Ascending aorta (tissue), 2 donors: ENCODE results near the gene CELF2. TPM values are rescaled to one million over a fixed set of nuclear protein-coding genes. Genes with fewer than 3 reads are reported as not detected.

Source experiments
- DNase-seq, 2 donors: peaks; one replicate each; pipeline ENCODE4 v3.0.0-alpha.2; 2019; ENCODE audit warnings: low spot score in 2 of 2
- H3K27ac ChIP-seq, 2 donors: fragments of 200-600 bp; sonication (generic); one replicate each; pipeline ENCODE4 v1.5.1; 2016 to 2017; ENCODE audit warnings: mild to moderate bottlenecking in 1 of 2
- H3K27me3 ChIP-seq: fragments of 200-600 bp; sonication (generic); one replicate; pipeline ENCODE4 v1.5.1; 2017
- H3K36me3 ChIP-seq, 2 donors: fragments of 200-600 bp; sonication (generic); one replicate each; pipeline ENCODE4 v1.5.1; 2016
- H3K4me1 ChIP-seq, 2 donors: fragments of 200-600 bp; sonication (generic); one replicate each; pipeline ENCODE4 v1.5.1; 2016 to 2017; ENCODE audit warnings: mild to moderate bottlenecking in 1 of 2
- H3K4me3 ChIP-seq, 2 donors: fragments of 200-600 bp; sonication (generic); one replicate each; pipeline ENCODE4 v1.5.1; 2016 to 2017; ENCODE audit warnings: mild to moderate bottlenecking in 1 of 2
- H3K9me3 ChIP-seq, 2 donors: fragments of 200-600 bp; sonication (generic); one replicate each; pipeline ENCODE4 v1.5.1; 2016
- intact Hi-C: fragments of 100-400 bp; cut with DNase I; formaldehyde crosslinking; loops from one replicate; pipeline ENCODE4 v1.15.1; 2023
- total RNA-seq: library from RNA; depleted of rRNA; stranded (reverse); fragments of >200 nt; gene quantifications from one replicate; pipeline ENCODE4 v1.1.0, GENCODE V29; 2016
- TF ChIP-seq, protein P1 (sequence below), 3 experiments: fragments of 200-600 bp in 2 of 3; fragments of 450-650 bp in 1 of 3; sonication (generic) in 2 of 3; IDR thresholded peaks; one replicate each; pipeline ENCODE4 v1.5.1; 2016 to 2019; ENCODE audit warnings: antibody characterized with exemption in 3 of 3, mild to moderate bottlenecking in 1 of 3, moderate library complexity in 1 of 3

Gene CELF2
- total RNA-seq, 1 donor from 2014 or later, result 26.6 TPM

DNA sequence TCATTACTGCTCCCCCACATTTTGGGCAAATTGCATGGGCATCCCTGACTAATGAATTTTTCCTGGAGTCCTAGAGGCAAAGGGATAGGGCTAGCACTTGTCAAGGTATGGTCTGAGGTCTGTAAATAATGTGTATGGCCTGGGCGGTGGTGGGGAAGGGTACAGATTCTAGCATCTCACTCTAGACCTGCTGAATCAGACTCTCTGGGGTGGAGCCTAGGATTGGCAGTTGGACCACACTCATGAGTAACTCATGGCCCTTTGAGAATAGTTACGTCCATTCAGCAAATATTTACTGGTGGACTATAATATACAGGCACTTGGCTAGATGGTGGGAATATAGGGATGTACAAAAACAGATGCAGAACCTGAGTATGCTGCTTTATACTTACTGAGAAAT is 118.0 kb downstream of the CELF2 start:
- intact Hi-C loops, result no loop called here
- TF ChIP-seq, protein P1, sequence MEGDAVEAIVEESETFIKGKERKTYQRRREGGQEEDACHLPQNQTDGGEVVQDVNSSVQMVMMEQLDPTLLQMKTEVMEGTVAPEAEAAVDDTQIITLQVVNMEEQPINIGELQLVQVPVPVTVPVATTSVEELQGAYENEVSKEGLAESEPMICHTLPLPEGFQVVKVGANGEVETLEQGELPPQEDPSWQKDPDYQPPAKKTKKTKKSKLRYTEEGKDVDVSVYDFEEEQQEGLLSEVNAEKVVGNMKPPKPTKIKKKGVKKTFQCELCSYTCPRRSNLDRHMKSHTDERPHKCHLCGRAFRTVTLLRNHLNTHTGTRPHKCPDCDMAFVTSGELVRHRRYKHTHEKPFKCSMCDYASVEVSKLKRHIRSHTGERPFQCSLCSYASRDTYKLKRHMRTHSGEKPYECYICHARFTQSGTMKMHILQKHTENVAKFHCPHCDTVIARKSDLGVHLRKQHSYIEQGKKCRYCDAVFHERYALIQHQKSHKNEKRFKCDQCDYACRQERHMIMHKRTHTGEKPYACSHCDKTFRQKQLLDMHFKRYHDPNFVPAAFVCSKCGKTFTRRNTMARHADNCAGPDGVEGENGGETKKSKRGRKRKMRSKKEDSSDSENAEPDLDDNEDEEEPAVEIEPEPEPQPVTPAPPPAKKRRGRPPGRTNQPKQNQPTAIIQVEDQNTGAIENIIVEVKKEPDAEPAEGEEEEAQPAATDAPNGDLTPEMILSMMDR (IDR thresholded peaks at IDR 0.05), result no peak
- Histone ChIP-seq H3K4me3 (no peak overlapping the region), H3K36me3 (no peaks in the 10 kb centered on the region), H3K4me1 (no peaks in the 10 kb centered on the region), H3K27ac (no peak overlapping the region), H3K9me3 (no peaks in the 10 kb centered on the region), H3K27me3 (no peaks in the 10 kb centered on the region)
- DNase-seq, result no peak

DNA sequence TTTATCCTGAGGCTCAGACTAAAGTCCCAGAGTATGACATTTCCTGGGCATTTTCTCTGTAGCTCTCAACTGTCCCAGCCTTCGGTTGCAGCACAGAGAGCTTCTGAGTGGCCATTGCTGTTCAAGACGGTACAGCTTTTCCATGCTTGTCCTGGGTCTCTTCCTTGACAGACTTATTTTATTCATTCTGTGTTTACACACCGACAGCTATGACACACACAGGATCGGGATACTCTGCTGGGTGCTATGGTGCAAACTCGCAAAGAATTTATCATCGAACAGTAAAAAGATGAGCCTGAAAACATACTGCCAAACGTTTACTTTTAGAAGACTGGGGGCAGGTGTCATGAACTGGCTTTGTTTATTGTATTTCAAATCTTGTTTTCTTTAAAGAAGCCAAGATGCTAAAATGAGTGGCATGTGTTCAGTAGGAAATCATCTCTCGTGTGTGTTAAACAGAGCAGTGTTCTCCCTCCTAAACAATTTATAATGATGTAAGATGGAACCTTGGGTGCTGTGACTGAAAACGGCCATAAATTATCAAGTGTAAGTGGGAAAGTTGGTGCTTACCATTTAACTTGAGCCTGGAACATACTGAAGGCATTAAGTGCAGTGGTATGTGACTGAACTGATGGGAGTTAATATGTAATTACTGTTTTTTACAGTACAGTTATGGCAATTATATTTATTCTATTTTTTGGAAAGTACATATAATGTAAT is 120.8 kb downstream of the CELF2 start:
- no peaks in the 10 kb centered on the region for H3K27me3 ChIP-seq
- TF ChIP-seq, protein P1 (IDR thresholded peaks at IDR 0.05), result no peak
- no peak overlapping the region for H3K27ac ChIP-seq
- H3K36me3 ChIP-seq, result no peaks in the 10 kb centered on the region
- no peak overlapping the region for H3K4me3 ChIP-seq
- no peaks in the 10 kb centered on the region for H3K9me3 ChIP-seq
- intact Hi-C loops, result no loop called here
- DNase-seq, result no peak
- no peaks in the 10 kb centered on the region for H3K4me1 ChIP-seq

DNA sequence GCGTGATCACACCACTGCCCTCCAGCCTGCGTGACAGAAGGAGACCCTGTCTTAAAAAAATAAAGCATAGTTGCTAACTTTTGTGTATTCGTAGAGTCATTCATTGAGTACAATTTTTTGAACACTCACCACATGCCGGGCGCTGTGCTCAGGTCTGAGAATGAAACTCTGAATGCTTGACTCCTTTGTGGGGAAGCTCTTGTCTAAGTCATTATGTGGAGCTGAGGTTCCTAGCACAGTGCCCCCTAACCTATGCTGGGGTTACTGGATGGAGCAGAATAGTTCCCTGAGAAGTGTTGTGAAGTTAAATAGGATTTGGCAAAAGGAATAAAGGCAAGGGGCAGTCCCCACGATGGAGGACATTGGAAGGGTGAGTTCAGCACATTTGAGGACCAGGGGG is 123.3 kb downstream of the CELF2 start:
- DNase-seq, result no peak
- no peaks in the 10 kb centered on the region for H3K9me3 ChIP-seq
- intact Hi-C loops, result no loop called here
- no peaks in the 10 kb centered on the region for H3K27me3 ChIP-seq
- H3K36me3 ChIP-seq, result no peaks in the 10 kb centered on the region
- TF ChIP-seq, protein P1 (IDR thresholded peaks at IDR 0.05), result no peak
- no peaks in the 10 kb centered on the region for H3K4me1 ChIP-seq
- H3K4me3 ChIP-seq, result no peak overlapping the region
- H3K27ac ChIP-seq, result no peak overlapping the region

DNA sequence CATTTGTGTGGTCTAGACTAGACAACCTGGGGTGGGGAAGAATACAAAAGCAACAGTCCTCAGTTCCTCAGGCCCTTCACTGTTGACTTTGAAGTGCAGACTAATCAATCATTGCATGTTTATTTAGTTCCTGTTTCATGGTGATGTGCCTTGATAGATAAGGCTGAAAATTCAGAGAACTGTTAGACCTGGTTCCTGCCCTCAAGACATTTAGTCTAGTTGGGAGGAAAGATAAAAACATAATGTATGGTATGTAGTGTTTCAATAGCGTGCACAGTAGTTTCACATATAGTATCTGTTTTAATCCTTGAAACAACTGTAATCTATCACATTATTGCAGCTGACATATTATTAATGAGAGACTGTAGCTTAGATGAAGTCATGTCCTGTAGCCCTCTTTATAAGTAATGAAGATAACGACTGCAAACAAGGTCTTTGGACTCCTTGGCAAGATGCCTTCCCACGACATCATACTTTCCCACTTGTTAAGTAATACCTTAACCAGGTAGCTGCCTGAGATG is 124.0 kb downstream of the CELF2 start:
- no peaks in the 10 kb centered on the region for H3K36me3 ChIP-seq

DNA sequence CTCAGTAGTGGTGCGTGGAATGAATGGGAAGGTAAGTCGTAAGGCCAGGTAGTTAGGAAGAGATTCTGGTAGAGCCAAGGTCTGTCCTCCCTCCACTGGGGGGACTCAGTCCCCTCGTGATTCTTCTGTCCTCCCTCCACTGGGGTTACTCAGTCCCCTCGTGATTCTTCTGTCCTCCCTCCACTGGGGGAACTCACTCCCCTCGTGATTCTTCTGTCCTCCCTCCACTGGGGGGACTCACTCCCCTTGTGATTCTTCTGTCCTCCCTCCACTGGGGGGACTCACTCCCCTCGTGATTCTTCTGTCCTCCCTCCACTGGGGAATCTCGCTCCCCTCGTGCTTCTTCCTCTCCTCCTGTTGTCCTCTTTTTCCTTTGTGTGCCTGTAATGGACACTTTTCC is 125.1 kb downstream of the CELF2 start:
- Histone ChIP-seq H3K36me3 (no peaks in the 10 kb centered on the region), H3K4me3 (no peak overlapping the region), H3K27me3 (no peaks in the 10 kb centered on the region), H3K4me1 (peaks cover 0 to 7% of the 10 kb centered on the region in 2 donors), H3K27ac (no peak overlapping the region), H3K9me3 (no peaks in the 10 kb centered on the region)
- no peak for DNase-seq
- intact Hi-C loops, result no loop called here
- TF ChIP-seq, protein P1 (IDR thresholded peaks at IDR 0.05), result no peak

More for the DNA sequence above, 124.0 kb downstream of the CELF2 start:
- Histone ChIP-seq H3K9me3 (no peaks in the 10 kb centered on the region), H3K4me3 (no peak overlapping the region), H3K4me1 (peaks cover 0 to 4% of the 10 kb centered on the region in 2 donors), H3K27ac (no peak overlapping the region), H3K27me3 (no peaks in the 10 kb centered on the region)
- no peak for DNase-seq
- TF ChIP-seq, protein P1 (IDR thresholded peaks at IDR 0.05), result no peak
- intact Hi-C loops, result no loop called here
